HEK293T (cell line): Measurements from ENCODE around the gene LIN7A.

Source experiments
- ARNT ChIP-seq: fragments of 450-650 bp; IDR thresholded peaks from 2 replicates; pipeline ENCODE4 v1.6.1; 2017; ENCODE audit warnings: mild to moderate bottlenecking
- BHLHE40 ChIP-seq: fragments of 450-650 bp; IDR thresholded peaks from 2 replicates; pipeline ENCODE4 v1.6.1; 2016; ENCODE audit warnings: mild to moderate bottlenecking, moderate library complexity, borderline replicate concordance
- FOXA1 ChIP-seq: fragments of 450-650 bp; IDR thresholded peaks from 2 replicates; pipeline ENCODE4 v1.6.1; 2016; ENCODE audit warnings: mild to moderate bottlenecking
- FOXK2 ChIP-seq: fragments of 450-650 bp; IDR thresholded peaks from 2 replicates; pipeline ENCODE4 v1.6.1; 2016; ENCODE audit warnings: mild to moderate bottlenecking
- FOXM1 ChIP-seq: fragments of 450-650 bp; IDR thresholded peaks from 2 replicates; pipeline ENCODE4 v1.6.1; 2017; ENCODE audit warnings: mild to moderate bottlenecking, borderline replicate concordance
- HDGF ChIP-seq: fragments of 450-650 bp; IDR thresholded peaks from 2 replicates; pipeline ENCODE4 v1.6.1; 2017; ENCODE audit warnings: antibody characterized with exemption, borderline replicate concordance
- L3MBTL2 ChIP-seq: fragments of 450-650 bp; conservative IDR thresholded peaks from 2 replicates; pipeline ENCODE4 v1.6.1; 2016; ENCODE audit warnings: mild to moderate bottlenecking
- LEF1 ChIP-seq: fragments of 450-650 bp; IDR thresholded peaks from 2 replicates; pipeline ENCODE4 v1.6.1; 2017; ENCODE audit warnings: mild to moderate bottlenecking, borderline replicate concordance
- NFRKB ChIP-seq: fragments of 450-650 bp; IDR thresholded peaks from 2 replicates; pipeline ENCODE4 v1.6.1; 2016; ENCODE audit warnings: mild to moderate bottlenecking, moderate library complexity
- PKNOX1 ChIP-seq: fragments of 450-650 bp; IDR thresholded peaks from 2 replicates; pipeline ENCODE4 v1.6.1; 2016
- SP1 ChIP-seq: fragments of 450-650 bp; IDR thresholded peaks from 2 replicates; pipeline ENCODE4 v1.6.1; 2017
- SUZ12 ChIP-seq: fragments of 450-650 bp; IDR thresholded peaks from 2 replicates; pipeline ENCODE4 v1.6.1; 2016; ENCODE audit warnings: mild to moderate bottlenecking
- TARDBP ChIP-seq: fragments of 450-650 bp; IDR thresholded peaks from 2 replicates; pipeline ENCODE4 v1.6.1; 2016
- ZNF384 ChIP-seq: fragments of 450-650 bp; IDR thresholded peaks from 2 replicates; pipeline ENCODE4 v1.6.1; 2016

DNA sequence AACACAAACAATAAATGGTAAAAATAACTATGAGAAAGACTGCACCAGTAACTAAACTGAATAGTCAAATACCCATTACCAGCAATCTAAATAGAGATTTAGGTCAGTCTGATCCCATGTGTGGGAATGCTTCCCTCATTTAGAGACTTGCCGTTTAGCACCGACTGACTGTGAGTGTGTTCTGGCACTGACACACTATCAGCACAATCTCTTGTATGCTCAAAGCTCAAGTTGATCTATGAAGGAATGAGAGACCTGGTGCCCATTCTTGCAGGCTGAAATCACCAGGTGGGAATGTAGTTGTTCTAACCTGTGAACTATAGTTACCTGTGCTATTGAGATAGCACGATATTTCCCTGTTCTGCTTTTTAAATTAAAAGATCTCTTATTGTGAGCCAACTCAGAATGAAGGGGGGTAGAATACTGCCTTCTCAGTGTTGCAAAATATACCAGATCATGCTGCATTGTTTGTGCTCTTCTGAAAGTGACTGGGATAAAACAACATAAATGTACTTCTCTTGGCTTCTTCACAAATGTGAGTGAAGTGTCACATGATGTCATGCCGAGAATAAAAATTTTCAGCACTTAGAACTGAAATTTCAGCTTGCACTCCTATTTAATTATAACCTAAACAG lies 99.6 kb downstream of the LIN7A start:
- TF ChIP-seq SUZ12: no peak
- no peak for TF ChIP-seq ARNT
- TF ChIP-seq FOXK2: no peak
- TF ChIP-seq TARDBP: no peak
- no peak for TF ChIP-seq FOXM1
- TF ChIP-seq BHLHE40: no peak
- TF ChIP-seq FOXA1: no peak
- TF ChIP-seq SP1: no peak
- TF ChIP-seq HDGF: no peak
- no peak for TF ChIP-seq L3MBTL2
- no peak for TF ChIP-seq ZNF384
- TF ChIP-seq LEF1: no peak
- TF ChIP-seq PKNOX1: no peak
- no peak for TF ChIP-seq NFRKB
